ENCODE results near the gene GALNT10.
A peak's percentile ranks its signal among the peaks of the same experiment; 100 is the strongest.

Gene GALNT10

DNA sequence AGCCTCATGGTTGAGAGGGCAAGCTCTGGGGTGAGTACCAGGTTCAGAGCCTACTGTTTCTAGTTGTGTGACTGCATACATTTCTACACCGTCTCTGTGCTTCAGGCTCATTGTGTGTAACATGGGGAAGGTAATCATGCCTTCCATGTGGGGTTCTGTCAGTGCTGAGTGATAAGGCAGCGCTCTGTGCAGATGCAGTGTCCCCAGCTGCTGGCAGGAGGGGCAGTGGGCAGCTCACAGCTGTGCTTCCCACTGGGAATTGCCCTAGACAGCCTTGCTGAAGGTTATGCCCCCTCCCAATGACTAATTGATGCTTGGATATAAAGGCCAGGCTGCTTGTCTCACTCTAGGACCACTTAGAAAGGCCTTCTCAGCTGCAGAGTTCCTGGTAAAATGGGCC lies 133.5 kb downstream of the GALNT10 start:
- DNase-seq (ENCODE audit: low spot score), result no peak

DNA sequence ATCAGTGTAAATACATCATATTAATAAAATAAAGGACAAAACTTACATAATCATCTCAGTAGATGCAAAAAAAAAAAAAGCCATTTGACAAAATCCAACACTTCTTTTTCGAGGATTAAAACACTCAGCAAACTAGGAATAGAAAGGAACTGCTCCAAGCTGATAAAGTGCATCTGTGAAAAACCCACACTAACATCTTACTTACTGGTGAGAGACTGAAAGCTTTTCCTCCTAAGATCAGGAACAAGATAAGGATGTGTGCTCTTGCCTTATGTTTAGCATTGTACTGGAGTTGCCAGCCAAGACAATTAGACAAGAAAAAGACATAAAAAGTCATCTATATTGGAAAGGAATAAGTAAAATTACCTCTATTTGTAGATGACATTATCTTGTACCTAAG lies 135.0 kb downstream of the GALNT10 start:
- no peak for DNase-seq (ENCODE audit: low spot score)

DNA sequence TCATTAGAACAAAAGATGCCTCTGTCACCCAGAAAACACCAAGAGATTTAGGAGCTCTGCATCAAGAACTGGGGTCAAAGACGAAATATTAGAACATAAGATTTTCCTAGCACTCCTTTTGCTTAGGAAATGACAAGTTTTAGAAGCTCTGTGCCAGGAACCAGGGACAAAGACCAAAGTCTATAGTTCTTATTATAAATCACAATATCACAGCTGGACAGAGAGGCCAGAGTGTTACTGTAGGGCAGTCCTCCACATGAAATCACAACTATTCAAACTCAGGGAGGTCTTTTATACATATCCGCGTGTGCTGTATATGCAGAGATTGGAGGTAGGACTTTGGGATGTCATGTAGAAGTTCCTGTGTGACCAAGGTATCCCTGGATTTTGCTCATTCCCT lies 138.5 kb downstream of the GALNT10 start:
- DNase-seq (ENCODE audit: low spot score), result no peak

DNA sequence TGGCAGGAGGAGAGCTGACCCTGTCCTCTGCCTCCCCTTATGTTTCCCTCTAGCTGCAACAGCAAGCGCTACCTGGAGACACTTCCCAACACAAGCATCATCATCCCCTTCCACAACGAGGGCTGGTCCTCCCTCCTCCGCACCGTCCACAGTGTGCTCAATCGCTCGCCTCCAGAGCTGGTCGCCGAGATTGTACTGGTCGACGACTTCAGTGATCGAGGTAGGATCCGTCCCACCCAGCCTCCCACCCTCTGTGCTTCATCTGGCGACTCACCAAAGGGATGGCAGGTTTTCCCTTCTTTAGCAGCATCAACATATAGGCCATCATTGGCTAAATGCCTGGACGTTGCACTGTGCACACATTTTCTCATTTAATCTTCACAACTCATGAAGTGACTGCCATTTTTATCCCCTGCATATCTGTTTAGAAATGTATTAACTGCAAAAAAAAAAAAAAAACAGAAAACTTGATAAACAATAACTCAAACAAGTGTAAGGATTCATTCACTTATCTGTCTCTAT lies 139.0 kb downstream of the GALNT10 start:
- DNase-seq (ENCODE audit: low spot score), result no peak

DNA sequence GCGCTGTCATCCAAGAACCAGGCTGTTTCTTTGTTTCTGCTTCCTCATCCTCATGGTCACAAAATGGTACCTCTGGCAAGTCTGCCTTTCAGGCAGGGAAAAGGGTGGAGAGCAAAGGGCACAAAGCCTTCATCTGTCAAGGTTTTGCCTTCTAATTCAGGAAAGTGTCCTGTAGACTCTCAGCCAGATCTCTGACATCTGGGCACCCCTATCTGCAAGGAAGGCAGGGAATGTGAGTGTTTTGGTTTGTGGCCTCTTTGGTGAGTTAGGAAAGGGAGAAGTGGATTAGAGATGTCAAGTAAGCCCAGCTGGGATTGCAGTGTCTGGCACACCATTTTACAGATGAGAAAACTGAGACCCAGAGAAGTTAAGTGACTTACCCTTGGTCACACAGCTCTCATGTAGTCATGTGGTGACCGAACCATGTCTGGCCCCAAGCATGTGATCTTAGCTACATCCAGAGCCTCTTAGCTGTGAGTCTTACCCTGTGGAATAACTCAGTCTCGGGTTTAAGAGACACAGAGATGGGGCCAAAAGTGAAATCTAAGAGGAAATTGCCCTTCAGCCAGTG lies 139.6 kb downstream of the GALNT10 start:
- no peak for DNase-seq (ENCODE audit: low spot score)

DNA sequence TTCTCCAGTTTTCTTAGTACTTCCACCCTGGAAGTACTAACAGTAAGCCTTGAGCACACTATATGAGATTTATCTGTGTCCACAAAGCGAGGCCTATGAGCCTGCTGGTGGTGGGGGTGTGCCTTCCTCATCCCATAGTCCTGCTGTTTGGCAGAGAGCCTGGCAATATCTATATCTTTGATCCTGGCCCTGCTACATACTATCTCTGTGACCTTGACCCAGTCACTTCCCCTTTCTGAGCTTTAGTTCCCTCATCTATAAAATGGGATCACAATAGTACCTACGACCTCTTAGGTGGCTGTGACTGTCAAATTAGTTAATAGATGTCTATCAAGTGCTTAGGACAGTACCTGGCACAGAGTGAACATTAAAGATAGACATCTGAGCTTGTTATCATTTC lies 140.7 kb downstream of the GALNT10 start:
- DNase-seq (ENCODE audit: low spot score), result no peak

DNA sequence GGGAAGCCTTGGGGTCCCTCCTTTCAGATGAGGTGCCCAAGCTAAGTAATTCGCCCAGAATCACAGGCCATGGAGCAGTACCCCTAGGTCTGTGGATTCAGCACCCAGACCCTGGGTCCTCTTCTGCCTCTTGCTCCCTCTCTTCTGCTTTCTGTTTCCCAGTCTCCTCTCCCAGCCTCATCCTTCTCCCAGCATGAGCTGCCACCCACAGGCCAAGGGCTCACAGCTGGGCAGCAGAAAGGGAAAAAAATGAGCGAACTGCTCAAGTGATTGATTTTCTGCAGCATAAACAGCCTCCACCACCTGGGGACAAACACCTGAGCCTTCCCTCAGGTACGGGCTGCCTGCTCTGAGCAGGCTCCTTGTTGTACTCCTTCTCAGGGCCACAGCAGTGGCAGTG lies 141.4 kb downstream of the GALNT10 start:
- no peak for DNase-seq (ENCODE audit: low spot score)

DNA sequence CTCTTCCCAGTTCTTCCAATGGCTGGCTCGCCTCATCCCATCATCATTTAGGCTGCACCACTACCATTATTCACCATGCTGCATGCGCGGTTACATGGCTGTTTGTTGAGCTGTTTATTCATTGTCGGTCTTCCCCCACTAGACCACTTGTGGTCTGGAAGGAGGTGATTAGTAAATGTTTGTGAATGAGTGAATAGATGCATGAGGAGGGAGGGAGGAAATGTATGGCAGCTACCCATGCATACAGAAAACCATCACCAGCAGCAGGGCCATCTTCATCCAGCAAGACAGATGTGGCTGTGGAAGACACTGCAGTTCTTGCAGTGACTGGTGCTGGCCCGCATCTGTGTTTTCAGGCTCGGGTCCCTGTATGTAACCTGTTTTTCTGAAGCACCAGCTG lies 141.9 kb downstream of the GALNT10 start:
- no peak for DNase-seq (ENCODE audit: low spot score)

DNA sequence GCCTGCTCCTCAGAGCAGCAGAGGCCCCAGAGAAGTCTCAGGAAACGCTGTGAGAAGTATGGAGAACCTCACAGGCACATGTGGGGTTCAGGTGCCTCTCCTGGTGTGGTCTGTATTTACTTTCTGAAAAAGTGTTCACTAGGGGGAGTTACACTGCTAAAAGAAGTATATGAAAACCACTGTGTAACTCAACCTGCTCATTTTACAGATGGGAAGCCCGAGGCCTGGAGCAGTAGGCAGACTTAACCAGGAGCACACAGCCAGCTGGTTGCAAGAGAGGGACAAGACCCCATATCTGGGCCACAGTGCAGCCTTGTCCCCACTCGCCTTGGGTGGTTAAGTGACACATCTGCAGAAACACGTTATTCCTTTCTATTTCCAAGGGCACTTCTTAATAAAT lies 142.5 kb downstream of the GALNT10 start:
- peak; percentile 40 for DNase-seq (ENCODE audit: low spot score)

DNA sequence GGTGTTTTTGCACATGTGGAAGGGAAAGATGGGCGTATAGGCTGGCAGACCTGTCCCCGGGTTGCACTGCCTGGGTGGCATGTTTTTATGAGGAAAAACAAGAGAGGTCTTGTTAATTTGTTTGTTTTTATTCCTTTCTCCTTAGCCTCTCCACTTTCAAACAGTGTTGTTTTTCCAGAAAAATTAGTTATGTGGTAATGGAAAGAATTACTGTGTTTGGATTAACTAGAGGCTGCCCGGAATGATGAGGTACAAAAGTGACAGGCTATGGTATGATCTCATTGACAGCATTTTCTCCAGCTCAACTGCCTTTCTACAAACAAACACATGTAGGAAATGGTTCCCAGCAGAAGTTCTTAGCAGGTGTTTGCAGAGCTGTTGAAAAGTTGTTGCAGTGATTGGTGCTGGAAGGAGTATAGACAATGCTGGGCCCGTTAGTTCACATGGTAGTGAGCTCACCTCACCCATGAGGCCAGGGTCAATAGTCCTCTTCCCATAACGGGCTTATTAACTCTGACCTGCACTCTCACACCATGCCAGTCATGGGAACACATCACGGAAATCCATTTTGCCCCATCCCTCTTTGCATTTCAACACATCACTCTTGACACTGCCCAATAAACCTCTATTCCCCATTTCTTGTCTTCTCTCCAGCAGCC lies 144.0 kb downstream of the GALNT10 start:
- no peak for DNase-seq (ENCODE audit: low spot score)

DNA sequence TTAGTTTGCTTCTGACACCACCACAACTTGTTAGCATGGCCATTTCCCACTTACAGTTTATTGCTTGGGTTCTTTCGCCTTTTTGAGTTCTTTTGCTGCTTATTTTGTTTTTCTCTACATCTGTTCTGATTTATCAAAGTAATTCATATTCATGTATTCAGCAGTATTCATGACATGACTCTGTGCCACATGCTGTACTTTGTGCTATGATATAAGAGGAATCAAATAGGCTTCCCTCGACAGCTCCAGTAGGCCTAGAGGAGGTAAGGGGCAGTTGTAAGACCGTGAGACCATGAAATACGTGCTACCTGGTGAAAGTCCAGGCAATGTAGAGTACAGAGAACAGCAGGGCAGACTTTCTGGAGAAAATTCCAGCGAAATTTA lies 144.5 kb downstream of the GALNT10 start:
- DNase-seq (ENCODE audit: low spot score), result no peak

DNA sequence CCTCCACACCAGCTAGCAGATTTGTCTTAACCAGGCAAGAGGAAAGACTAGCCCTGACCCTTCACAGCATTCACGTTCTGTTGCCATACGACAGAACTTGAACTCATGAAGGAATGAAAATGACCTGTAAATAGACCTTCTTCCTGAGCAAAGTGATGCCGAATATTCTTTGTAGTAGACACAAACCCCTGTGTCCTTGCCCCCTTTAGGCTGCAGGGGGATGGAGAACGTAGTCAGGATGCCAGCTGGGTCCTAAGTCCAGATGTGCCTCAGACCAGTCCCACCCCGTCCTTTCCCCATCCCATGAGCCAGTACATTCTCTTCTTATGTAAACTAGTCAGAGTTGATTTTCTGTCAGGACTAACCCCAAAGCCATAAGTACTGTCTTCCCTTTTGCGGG lies 151.1 kb downstream of the GALNT10 start:
- DNase-seq (ENCODE audit: low spot score), result no peak

DNA sequence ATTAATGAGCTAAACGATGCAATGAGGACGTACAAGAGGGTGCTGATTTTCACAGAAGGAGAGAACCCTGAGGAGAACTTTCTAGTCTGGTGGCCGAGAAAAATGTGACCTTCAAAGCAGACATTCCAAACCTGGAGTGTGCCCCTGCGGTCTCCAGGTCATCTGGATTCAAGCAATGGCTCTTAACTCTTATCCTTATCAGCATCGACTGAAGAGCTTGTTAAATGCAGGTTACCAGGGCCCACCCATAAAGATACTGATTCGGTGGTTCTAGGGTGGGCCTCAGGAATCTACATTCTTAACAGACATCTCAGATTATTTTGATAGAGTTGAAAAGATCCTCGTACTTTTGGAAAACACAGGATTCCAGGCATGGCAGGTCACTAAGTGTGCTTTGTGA lies 151.7 kb downstream of the GALNT10 start:
- no peak for DNase-seq (ENCODE audit: low spot score)

DNA sequence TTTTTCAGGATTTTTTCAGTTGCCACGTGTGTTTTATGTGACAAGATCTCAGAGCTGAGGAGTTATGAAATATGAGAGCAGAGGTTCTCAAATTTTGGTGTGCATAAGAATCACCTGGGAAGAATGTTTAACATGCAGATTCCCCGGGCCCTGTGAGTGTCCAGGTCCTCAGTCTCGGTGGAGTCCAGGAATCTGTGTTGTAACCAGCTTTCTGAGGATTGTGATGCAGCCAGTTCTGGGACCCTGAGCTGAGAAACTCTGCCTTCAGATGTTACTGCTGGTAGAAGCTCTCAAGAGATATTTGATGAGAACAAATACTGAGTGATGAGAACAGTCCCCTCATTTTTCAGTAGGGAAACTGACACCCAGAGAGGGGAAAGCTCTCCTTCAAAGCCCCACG lies 152.4 kb downstream of the GALNT10 start:
- no peak for DNase-seq (ENCODE audit: low spot score)

DNA sequence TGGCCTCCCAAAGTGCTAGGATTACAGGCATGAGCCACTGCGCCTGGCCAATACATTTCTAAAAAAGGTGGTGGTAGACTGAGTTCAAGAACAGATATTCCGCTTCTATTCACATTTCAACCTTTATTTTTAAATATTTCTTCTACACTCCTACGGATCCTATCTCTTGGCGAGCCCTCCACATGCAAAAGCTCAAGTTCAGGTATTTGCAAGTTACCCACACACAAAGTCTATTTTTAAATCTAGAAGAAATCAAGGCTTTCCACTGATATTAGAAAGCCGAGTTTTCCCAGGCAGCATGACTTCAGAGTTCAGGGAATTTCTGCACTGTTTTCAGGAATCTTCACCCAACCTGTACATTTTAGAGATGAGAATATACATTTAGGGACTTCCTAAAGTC lies 153.9 kb downstream of the GALNT10 start:
- DNase-seq (ENCODE audit: low spot score), result no peak

DNA sequence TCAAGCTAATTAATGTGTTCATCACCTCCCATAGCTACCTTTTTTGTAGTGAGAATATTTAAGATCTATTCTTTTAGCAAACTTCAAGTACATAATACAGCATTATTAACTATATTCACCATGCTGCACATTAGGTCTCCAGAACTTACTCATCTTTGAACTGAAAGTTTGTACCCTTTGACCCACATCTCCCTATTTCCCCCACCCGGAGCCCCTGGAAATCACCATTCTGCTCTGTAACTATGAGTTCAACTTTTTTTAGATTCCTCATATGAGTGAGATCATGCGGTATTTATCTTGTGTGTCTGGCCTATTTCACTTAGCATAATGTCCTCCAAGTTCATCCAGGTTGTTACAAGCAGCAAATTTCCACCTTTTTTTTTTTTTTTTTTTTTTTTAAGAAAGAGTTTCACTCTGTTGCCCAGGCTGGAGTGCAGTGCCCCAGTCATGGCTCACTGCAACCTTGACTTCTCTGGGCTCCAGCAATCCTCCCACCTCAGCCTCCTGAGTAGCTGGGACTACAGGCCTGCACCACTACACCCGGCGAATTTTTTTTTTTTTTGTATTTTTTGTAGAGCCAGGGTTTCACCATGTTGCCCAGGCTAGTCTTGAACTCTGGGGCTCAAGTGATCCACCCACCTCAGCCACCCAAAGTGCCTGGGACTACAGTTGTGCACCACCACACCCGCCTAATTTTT lies 154.9 kb downstream of the GALNT10 start:
- DNase-seq (ENCODE audit: low spot score), result no peak

DNA sequence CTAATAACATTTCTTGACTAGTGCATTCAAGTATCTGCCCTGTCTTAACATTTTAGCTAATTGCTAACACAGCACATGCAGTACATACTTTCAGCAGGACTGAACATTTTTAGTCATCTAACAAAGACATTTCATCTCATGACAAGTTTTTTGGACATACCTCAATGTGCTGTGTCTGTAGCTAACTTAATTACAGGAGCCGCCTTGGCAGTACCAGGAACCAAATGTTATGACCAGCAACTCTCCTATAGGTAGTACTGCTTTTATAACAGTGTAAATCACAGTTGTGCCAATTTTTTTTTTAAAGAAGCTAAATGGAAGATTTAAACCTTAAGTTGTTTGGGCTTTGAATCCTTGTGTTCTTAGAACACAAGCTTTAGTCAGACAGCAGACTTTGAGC lies 155.9 kb downstream of the GALNT10 start:
- no peak for DNase-seq (ENCODE audit: low spot score)

DNA sequence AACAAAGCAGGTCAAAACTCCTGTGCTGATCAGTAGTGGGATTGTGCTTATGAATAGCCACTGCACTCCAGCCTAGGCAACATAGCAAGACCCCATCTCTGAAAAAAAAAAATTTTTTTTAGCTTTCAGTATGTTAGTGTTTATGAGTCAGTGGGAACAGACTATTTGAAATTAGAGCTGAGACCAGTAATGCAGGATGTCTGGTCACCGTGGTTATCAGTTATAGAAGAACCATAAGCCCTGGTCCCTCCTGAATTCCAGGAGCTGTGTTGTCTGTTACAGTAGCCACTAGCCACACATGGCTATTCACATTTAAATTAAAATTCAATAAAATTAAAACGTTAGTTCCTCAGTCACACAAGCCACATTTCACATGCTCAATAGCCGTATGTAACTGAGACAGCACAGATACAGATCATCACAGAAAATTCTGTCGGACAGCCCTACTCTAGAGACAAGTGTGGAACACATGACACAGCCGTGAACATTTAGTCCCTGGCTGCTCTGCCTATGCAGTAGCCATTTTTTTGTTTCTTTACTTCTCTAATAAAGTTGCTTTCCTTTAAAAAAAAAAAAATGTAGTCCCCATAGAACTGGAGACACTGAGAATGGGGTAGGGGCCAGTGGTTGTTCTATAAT lies 159.2 kb downstream of the GALNT10 start:
- DNase-seq (ENCODE audit: low spot score), result no peak

DNA sequence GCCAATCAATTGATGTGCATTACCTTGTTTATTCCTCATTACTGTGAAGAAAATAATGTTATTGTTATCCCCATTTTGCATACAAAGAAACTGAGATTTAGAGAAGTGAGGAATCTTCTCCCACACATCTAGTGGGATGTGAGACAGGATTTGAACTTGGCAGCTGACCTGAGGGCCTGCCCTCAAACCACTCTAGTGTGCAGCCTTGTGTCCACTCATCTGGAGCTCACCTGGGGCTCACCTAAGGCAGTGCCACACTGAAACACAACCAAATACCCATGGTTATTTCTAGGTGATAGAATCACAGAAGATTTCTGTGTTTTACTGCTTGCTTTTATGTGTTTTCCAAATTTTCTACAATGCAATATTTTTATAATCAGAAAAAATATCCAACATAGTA lies 160.6 kb downstream of the GALNT10 start:
- DNase-seq (ENCODE audit: low spot score), result no peak

DNA sequence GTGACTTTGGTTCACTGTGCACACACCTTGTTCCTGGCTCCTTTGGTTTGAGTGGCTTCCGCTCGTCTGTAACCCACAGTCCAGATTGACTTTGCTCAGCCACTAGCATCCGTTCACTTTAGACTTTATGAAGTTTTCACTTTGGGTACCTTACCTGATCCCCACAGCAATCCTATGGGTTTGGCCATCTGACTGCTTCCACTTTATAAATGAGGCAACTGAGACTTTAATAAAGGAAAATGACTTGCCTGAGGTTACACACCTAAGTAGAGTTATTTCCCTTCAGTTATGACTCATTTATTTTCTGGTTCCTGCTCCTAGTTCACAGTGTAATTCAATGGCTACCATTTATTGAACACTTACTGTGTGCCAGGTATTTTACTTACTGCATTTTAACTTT lies 161.0 kb downstream of the GALNT10 start:
- DNase-seq (ENCODE audit: low spot score), result no peak

DNA sequence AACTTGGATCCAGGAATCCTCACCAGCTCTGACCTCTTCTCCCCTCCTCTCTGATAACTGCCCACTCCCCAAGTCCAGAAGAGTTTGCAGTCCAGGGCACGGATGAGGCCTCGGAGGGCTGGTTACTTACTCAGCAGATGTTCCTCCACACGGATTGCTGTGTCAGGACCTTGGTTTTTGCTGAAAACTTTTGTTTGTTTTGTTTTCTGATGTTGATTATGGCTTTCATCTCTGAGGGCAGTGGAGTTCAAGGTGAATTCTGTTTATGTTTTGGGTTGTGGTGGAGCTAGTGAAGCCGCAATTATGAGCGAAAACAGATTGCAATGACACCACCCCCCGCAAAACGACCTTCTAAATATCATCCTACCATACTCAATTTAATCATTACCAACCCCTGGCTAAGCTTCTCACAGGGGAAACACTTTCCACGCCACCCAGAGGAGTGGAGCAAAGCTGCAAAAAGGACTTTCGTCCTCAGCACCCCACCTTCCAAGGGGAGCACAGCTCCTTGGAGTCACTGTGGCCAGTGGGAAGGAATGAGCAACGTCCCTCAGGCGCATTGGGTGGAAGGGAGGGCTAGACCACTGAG lies 162.5 kb downstream of the GALNT10 start:
- no peak for DNase-seq (ENCODE audit: low spot score)

DNA sequence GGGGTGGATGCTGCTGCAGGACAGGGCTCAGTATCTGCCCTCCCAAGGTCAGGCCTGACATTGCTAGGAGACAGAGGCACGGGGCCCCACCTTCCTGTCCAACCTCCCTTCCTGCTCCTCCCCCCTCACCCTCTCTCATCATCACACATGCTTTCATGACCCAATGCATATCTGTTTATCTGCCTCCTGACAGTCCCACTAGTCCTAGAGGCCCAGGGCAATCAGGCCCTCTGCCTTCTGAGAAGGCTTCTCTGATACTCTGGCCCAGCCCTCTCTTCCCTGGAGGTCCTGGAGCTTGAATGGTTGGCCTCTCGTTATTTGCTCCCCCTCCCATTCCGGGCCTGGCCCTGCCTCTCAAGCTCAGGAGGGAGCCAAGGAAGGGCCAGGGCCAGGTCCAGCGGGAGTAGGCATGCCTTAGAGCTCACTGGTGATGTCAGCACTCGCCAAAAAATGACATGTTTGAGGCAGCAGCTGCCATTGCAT lies 164.6 kb downstream of the GALNT10 start:
- peak; percentile 63 for DNase-seq (ENCODE audit: low spot score)

All from hematopoietic multipotent progenitor cell treated with erythropoietin and hydrocortisone succinate and interleukin-3 and kit ligand, for 15 days (in vitro differentiated cells).